Measurements from ENCODE around the gene RBM5.

RBM5 gene

GRCh38 chr3:50122661-50123391 lies 34.1 kb downstream of the RBM5 start:
- TF ChIP-seq PKNOX1 (IDR thresholded peaks at IDR 0.05): no peak
- no peak for TF ChIP-seq ELF4 (IDR thresholded peaks at IDR 0.05)
- TF ChIP-seq HDGF (IDR thresholded peaks at IDR 0.05; ENCODE audit: borderline replicate concordance): no peak
- TF ChIP-seq CTBP1 (IDR thresholded peaks at IDR 0.05; ENCODE audit: borderline replicate concordance): no peak
- no peak for TF ChIP-seq BHLHE40 (IDR thresholded peaks at IDR 0.05; ENCODE audit: borderline replicate concordance)
- no peak for TF ChIP-seq L3MBTL2 (conservative IDR thresholded peaks at IDR 0.05)
- TF ChIP-seq FOXK2 (IDR thresholded peaks at IDR 0.05): no peak
- no peak for TF ChIP-seq FOXM1 (IDR thresholded peaks at IDR 0.05; ENCODE audit: borderline replicate concordance)
- TF ChIP-seq TARDBP (IDR thresholded peaks at IDR 0.05): no peak
- TF ChIP-seq ZNF384 (IDR thresholded peaks at IDR 0.05): no peak
- no peak for TF ChIP-seq SP1 (IDR thresholded peaks at IDR 0.05)
- TF ChIP-seq ARNT (IDR thresholded peaks at IDR 0.05): no peak
- TF ChIP-seq NFRKB (IDR thresholded peaks at IDR 0.05): no peak
- no peak for TF ChIP-seq LEF1 (IDR thresholded peaks at IDR 0.05; ENCODE audit: borderline replicate concordance)
- no peak for TF ChIP-seq FOXA1 (IDR thresholded peaks at IDR 0.05)
- TF ChIP-seq SUZ12 (IDR thresholded peaks at IDR 0.05): no peak
- CTCF ChIA-PET: interaction anchor here (0.6 to 1.7 kb wide), 8 partner anchors 9 to 98 kb away, joined by 3 to 9 read pairs (median 4); no protein-coding TSS in a partner anchor
- no peak for DNase-seq (ENCODE audit: extremely low spot score)
- POLR2A ChIA-PET: interaction anchor here (0.9 to 1.8 kb wide), 4 partner anchors 25 to 47 kb away, joined by 3 to 8 read pairs (median 3); no protein-coding TSS in a partner anchor

- POLR2A ChIA-PET: interaction anchor here (0.9 to 1.0 kb wide), 2 partner anchors 24 to 33 kb away, joined by 3 read pairs; no protein-coding TSS in a partner anchor
- no peak for TF ChIP-seq PKNOX1 (IDR thresholded peaks at IDR 0.05)
- CTCF ChIA-PET: interaction anchor here (0.6 to 1.7 kb wide), 5 partner anchors 8 to 69 kb away, joined by 3 to 4 read pairs (median 4); no protein-coding TSS in a partner anchor
- DNase-seq (ENCODE audit: extremely low spot score): no peak
These were observed 34.8 kb downstream of the RBM5 start for GRCh38 chr3:50123394-50124051.

GRCh38 chr3:50124052-50124799 lies 35.5 kb downstream of the RBM5 start:
- ChIA-PET POLR2A (interaction anchor here (0.9 to 1.4 kb wide), 3 partner anchors 26 to 32 kb away, joined by 3 to 4 read pairs (median 3); no protein-coding TSS in a partner anchor), CTCF (interaction anchor here (0.6 to 1.3 kb wide), 2 partner anchors 60 to 70 kb away, joined by 4 to 6 read pairs; no protein-coding TSS in a partner anchor)
- DNase-seq (ENCODE audit: extremely low spot score): no peak
- TF ChIP-seq CTBP1 (IDR thresholded peaks at IDR 0.05; ENCODE audit: borderline replicate concordance) (no peak), FOXA1 (IDR thresholded peaks at IDR 0.05) (no peak), HDGF (IDR thresholded peaks at IDR 0.05; ENCODE audit: borderline replicate concordance) (no peak), ELF4 (IDR thresholded peaks at IDR 0.05) (no peak), FOXM1 (IDR thresholded peaks at IDR 0.05; ENCODE audit: borderline replicate concordance) (no peak), SP1 (IDR thresholded peaks at IDR 0.05) (no peak), TARDBP (IDR thresholded peaks at IDR 0.05) (no peak), SUZ12 (IDR thresholded peaks at IDR 0.05) (no peak), ZNF384 (IDR thresholded peaks at IDR 0.05) (no peak), PKNOX1 (IDR thresholded peaks at IDR 0.05) (no peak), LEF1 (IDR thresholded peaks at IDR 0.05; ENCODE audit: borderline replicate concordance) (no peak), BHLHE40 (IDR thresholded peaks at IDR 0.05; ENCODE audit: borderline replicate concordance) (no peak), NFRKB (IDR thresholded peaks at IDR 0.05) (no peak), ARNT (IDR thresholded peaks at IDR 0.05) (no peak), FOXK2 (IDR thresholded peaks at IDR 0.05) (no peak), L3MBTL2 (conservative IDR thresholded peaks at IDR 0.05) (no peak)

- no peak for DNase-seq (ENCODE audit: extremely low spot score)
- CTCF ChIA-PET: interaction anchor here (1.3 kb wide), 1 partner anchor 70 kb away, joined by 6 read pairs; no protein-coding TSS in a partner anchor
- POLR2A ChIA-PET: interaction anchor here (1.0 to 1.4 kb wide), 2 partner anchors 25 to 30 kb away, joined by 3 to 4 read pairs; no protein-coding TSS in a partner anchor
- no peak for TF ChIP-seq L3MBTL2 (conservative IDR thresholded peaks at IDR 0.05)
- TF ChIP-seq BHLHE40 (IDR thresholded peaks at IDR 0.05; ENCODE audit: borderline replicate concordance): no peak
- no peak for TF ChIP-seq ZNF384 (IDR thresholded peaks at IDR 0.05)
- no peak for TF ChIP-seq SUZ12 (IDR thresholded peaks at IDR 0.05)
- TF ChIP-seq PKNOX1 (IDR thresholded peaks at IDR 0.05): no peak
- no peak for TF ChIP-seq ELF4 (IDR thresholded peaks at IDR 0.05)
- TF ChIP-seq CTBP1 (IDR thresholded peaks at IDR 0.05; ENCODE audit: borderline replicate concordance): no peak
- no peak for TF ChIP-seq FOXM1 (IDR thresholded peaks at IDR 0.05; ENCODE audit: borderline replicate concordance)
- TF ChIP-seq FOXA1 (IDR thresholded peaks at IDR 0.05): no peak
- no peak for TF ChIP-seq FOXK2 (IDR thresholded peaks at IDR 0.05)
- no peak for TF ChIP-seq HDGF (IDR thresholded peaks at IDR 0.05; ENCODE audit: borderline replicate concordance)
- TF ChIP-seq TARDBP (IDR thresholded peaks at IDR 0.05): no peak
- TF ChIP-seq NFRKB (IDR thresholded peaks at IDR 0.05): no peak
- TF ChIP-seq LEF1 (IDR thresholded peaks at IDR 0.05; ENCODE audit: borderline replicate concordance): no peak
- no peak for TF ChIP-seq ARNT (IDR thresholded peaks at IDR 0.05)
- no peak for TF ChIP-seq SP1 (IDR thresholded peaks at IDR 0.05)
These were observed 36.1 kb downstream of the RBM5 start for GRCh38 chr3:50124800-50125178.

All from HEK293T (cell line).